Measurements from ENCODE around the gene EDNRA. TPM values are rescaled to one million over a fixed set of nuclear protein-coding genes. Genes with fewer than 3 reads are reported as not detected.

Gene EDNRA
- polyA plus RNA-seq, 1 of the 3 experiments (the other 2 are of a cell fraction): 1.2 TPM

DNA sequence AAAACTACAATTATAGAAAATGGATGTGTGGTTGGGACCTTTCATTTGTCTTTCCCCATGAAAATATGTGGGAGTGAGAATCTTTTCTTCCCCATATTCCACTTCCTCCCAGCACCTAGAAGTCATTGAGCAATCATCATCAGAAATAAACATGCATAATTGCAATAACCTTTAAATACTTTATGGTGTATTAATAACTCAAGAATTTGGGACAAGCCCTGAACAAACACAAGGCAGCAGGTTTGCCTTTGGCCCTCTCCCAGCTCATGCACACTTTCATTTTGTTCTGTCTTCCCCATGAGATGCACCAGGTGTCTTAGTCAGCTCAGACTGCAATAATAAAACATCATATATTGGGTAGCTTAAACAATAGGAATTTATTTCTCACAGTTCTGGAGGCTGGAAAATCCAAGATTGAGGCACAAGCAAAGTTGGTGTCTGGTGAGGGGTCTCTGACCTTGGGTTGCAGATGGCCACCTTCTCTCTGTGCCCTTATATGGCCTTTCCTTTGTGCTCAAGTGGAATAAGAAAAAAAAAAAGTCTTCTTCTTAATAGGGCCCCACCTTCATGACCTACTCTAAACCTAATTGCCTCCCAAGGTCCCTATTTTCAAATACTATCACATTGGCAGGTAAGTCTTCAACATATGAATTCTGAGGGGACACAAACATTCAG, 101.6 kb downstream of the EDNRA start:
- no peak overlapping the region for H3K4me3 ChIP-seq (ENCODE audit: low read depth in 2 of 2, low read length in 1 of 2)
- CTCF ChIA-PET: interaction anchor here (1.0 kb wide), 1 partner anchor 7 kb away, joined by 3 read pairs; no protein-coding TSS in a partner anchor

DNA sequence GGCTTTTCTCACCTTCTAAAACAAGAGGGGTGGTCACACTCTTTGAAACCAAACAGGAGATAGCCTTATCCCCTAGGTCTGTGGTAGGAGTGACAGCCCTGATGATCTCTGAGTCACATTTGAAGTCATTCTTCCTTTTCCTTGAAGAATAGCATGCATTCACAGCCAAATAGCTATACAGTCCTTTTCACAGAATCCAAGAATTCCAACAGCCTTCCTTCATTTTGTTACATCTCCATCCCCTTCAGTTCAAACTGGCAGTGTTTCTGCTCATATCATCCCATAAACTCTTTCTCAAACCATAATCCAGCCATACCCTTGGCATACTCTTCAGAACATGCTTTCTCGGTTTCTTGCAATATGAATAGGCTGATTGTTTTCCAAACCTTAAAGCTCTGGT, 103.0 kb downstream of the EDNRA start:
- peaks cover 0 to 6% of the 10 kb centered on the region in 2 experiments; a peak in 2 of 4 replicates for H3K4me1 ChIP-seq (ENCODE audit: control insufficient read depth in 1 of 2, insufficient read depth in 2 of 2, low read depth in 1 of 2, low read length in 1 of 2)
- H3K27ac ChIP-seq (ENCODE audit: low read depth in 2 of 2, low read length in 1 of 2): no peak overlapping the region
- no peaks in the 10 kb centered on the region for H3K27me3 ChIP-seq (ENCODE audit: insufficient read depth)
- no peak for DNase-seq
- no peaks in the 10 kb centered on the region for H3K9me2 ChIP-seq
- WGBS (ENCODE audit: low lambda C conversion rate): 86% methylated on average over 1 of the region's 1 CpG
- H4K20me1 ChIP-seq (ENCODE audit: insufficient read depth): no peaks in the 10 kb centered on the region
- no peak overlapping the region for H3K4me3 ChIP-seq (ENCODE audit: low read depth in 2 of 2, low read length in 1 of 2)
- no peak overlapping the region for H2AFZ ChIP-seq (ENCODE audit: low read depth)
- H3F3A ChIP-seq (replicated peaks; ENCODE audit: insufficient read depth): no peaks in the 10 kb centered on the region
- H3K79me2 ChIP-seq (ENCODE audit: insufficient read depth): no peaks in the 10 kb centered on the region
- H3K9ac ChIP-seq: no peak overlapping the region
- POLR2A ChIA-PET: no interaction called here
- TF ChIP-seq SIN3A (IDR thresholded peaks at IDR 0.05; ENCODE audit: borderline replicate concordance, low read depth, low read length) (no peak), FOSL2 (IDR thresholded peaks at IDR 0.05; ENCODE audit: borderline replicate concordance, low read depth) (no peak), EP300 (IDR thresholded peaks at IDR 0.05; ENCODE audit: borderline replicate concordance in 1 of 2, low read depth in 1 of 2, low read length in 1 of 2) (no peak), FOXJ3 (CRISPR knock-in tag; IDR thresholded peaks at IDR 0.05) (no peak), MEF2A (IDR thresholded peaks at IDR 0.05; ENCODE audit: borderline replicate concordance, low read depth) (no peak), GABPA (IDR thresholded peaks at IDR 0.05; ENCODE audit: low read depth) (no peak), TEAD4 (IDR thresholded peaks at IDR 0.05; ENCODE audit: borderline replicate concordance, insufficient read depth) (no peak)
- TF ChIP-seq, protein P1, sequence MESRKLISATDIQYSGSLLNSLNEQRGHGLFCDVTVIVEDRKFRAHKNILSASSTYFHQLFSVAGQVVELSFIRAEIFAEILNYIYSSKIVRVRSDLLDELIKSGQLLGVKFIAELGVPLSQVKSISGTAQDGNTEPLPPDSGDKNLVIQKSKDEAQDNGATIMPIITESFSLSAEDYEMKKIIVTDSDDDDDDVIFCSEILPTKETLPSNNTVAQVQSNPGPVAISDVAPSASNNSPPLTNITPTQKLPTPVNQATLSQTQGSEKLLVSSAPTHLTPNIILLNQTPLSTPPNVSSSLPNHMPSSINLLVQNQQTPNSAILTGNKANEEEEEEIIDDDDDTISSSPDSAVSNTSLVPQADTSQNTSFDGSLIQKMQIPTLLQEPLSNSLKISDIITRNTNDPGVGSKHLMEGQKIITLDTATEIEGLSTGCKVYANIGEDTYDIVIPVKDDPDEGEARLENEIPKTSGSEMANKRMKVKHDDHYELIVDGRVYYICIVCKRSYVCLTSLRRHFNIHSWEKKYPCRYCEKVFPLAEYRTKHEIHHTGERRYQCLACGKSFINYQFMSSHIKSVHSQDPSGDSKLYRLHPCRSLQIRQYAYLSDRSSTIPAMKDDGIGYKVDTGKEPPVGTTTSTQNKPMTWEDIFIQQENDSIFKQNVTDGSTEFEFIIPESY (IDR thresholded peaks at IDR 0.05; ENCODE audit: borderline replicate concordance, low read depth): no peak
- H3K9me3 ChIP-seq: no peaks in the 10 kb centered on the region
- no peak overlapping the region for H3K4me2 ChIP-seq
- no peaks in the 10 kb centered on the region for H3K36me3 ChIP-seq (replicated peaks in 1 of 2; ENCODE audit: control insufficient read depth in 1 of 2, insufficient read depth in 2 of 2, low read length in 1 of 2)
- CTCF ChIA-PET: interaction anchor here (0.9 to 1.4 kb wide), 2 partner anchors 65 to 473 kb away, joined by 3 to 4 read pairs; no protein-coding TSS in a partner anchor

More for the DNA sequence above, 101.6 kb downstream of the EDNRA start:
- no peak overlapping the region for H3K9ac ChIP-seq
- H3K9me3 ChIP-seq: no peaks in the 10 kb centered on the region
- no peaks in the 10 kb centered on the region for H4K20me1 ChIP-seq (ENCODE audit: insufficient read depth)
- DNase-seq: no peak
- POLR2A ChIA-PET: no interaction called here
- no peaks in the 10 kb centered on the region for H3K79me2 ChIP-seq (ENCODE audit: insufficient read depth)
- H3K27me3 ChIP-seq (ENCODE audit: insufficient read depth): no peaks in the 10 kb centered on the region
- no peak overlapping the region for H3K4me2 ChIP-seq
- no peak for TF ChIP-seq POLR2AphosphoS5 (IDR thresholded peaks at IDR 0.05; ENCODE audit: low read depth, low read length)
- no peak for TF ChIP-seq EP300 (IDR thresholded peaks at IDR 0.05; ENCODE audit: borderline replicate concordance in 1 of 2, low read depth in 1 of 2, low read length in 1 of 2)
- TF ChIP-seq FOSL2 (IDR thresholded peaks at IDR 0.05; ENCODE audit: borderline replicate concordance, low read depth): no peak
- H3K9me2 ChIP-seq: no peaks in the 10 kb centered on the region
- peaks cover 2 to 6% of the 10 kb centered on the region in 2 experiments; a peak in 2 of 4 replicates for H3K4me1 ChIP-seq (ENCODE audit: control insufficient read depth in 1 of 2, insufficient read depth in 2 of 2, low read depth in 1 of 2, low read length in 1 of 2)
- no peak overlapping the region for H3K27ac ChIP-seq (ENCODE audit: low read depth in 2 of 2, low read length in 1 of 2)
- peaks cover 7% of the 10 kb centered on the region for H3F3A ChIP-seq (replicated peaks; ENCODE audit: insufficient read depth)
- H3K36me3 ChIP-seq (replicated peaks in 1 of 2; ENCODE audit: control insufficient read depth in 1 of 2, insufficient read depth in 2 of 2, low read length in 1 of 2): no peaks in the 10 kb centered on the region
- no peak overlapping the region for H2AFZ ChIP-seq (ENCODE audit: low read depth)

Data from SK-N-SH (cell line).